Measurements from ENCODE around the gene KIF6.

The KIF6 gene

GRCh38 chr6:39411001-39411400 is 314.2 kb downstream of the KIF6 start:
- no peak overlapping the region for H3K4me3 ChIP-seq (ENCODE audit: low read length)
- TF ChIP-seq, protein P1, sequence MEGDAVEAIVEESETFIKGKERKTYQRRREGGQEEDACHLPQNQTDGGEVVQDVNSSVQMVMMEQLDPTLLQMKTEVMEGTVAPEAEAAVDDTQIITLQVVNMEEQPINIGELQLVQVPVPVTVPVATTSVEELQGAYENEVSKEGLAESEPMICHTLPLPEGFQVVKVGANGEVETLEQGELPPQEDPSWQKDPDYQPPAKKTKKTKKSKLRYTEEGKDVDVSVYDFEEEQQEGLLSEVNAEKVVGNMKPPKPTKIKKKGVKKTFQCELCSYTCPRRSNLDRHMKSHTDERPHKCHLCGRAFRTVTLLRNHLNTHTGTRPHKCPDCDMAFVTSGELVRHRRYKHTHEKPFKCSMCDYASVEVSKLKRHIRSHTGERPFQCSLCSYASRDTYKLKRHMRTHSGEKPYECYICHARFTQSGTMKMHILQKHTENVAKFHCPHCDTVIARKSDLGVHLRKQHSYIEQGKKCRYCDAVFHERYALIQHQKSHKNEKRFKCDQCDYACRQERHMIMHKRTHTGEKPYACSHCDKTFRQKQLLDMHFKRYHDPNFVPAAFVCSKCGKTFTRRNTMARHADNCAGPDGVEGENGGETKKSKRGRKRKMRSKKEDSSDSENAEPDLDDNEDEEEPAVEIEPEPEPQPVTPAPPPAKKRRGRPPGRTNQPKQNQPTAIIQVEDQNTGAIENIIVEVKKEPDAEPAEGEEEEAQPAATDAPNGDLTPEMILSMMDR (conservative IDR thresholded peaks at IDR 0.05; ENCODE audit: low read depth, low read length): no peak
- DNase-seq (ENCODE audit: low read depth): no peak

DNA sequence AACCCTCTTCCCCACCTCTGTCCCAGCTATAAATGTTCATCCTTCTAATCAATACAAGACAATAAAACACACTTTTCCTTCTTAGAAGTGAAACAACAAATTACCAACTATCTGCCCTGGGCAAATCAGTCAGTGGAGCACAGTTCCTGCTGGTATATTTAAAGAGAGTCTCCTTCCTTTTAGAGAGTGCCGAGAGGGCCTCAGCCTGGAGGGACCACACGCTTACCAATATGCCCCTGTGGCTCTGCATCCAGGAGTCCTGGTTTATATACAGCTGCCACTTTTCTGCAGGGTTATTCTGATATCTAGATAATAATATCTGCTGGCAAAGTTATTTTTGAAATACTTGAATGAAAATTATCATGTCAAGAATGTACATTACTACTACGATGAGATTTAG is 315.3 kb downstream of the KIF6 start:
- DNase-seq (ENCODE audit: low read depth): no peak
- no peak overlapping the region for H3K4me3 ChIP-seq (ENCODE audit: low read length)
- TF ChIP-seq, protein P1 (conservative IDR thresholded peaks at IDR 0.05; ENCODE audit: low read depth, low read length): no peak

DNA sequence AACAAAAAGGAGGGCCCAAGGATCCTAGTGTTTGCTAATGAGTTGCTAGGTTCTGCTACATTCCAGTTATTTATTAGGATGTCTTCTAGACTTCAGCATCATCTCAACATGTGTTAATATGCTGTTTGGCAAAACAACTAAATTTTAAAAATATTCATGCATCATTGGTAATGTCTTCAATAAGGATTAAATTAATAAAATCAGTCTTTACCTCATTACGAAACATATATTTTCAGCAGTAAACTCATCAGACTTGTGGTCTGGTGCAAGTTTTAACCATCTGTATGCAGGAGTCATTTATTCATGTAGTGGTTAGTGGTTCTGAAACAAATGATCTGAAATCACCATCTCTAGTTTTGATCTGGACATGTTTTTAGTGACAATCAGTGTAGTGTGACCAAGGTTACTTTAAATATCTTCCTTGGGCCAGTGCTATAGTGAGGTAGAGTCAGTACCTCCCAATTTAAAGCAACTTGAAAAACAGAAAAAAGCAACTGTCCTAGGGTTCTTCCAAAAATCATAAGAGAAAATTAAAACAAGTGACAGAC is 317.7 kb downstream of the KIF6 start:
- TF ChIP-seq, protein P1 (conservative IDR thresholded peaks at IDR 0.05; ENCODE audit: low read depth, low read length): no peak
- H3K4me3 ChIP-seq (ENCODE audit: low read length): no peak overlapping the region
- DNase-seq (ENCODE audit: low read depth): no peak

DNA sequence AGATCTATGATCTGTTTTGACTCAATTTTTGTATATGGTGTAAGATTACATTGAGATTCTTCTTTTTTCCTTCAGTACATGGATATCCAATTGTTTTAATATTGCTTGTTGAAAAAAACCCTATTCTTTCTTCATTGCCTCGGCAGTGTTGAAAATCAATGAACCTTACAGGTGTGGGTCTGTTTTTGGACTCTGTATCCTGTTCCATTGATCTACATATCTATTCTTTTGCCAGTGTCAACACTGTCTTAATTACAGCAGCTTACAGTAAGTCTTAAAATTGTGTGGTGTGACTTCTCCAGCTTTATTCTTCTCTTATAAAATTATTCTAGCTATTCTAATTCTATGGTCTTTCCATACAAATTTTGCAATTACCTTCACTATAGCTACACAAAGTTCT is 320.9 kb downstream of the KIF6 start:
- TF ChIP-seq, protein P1 (conservative IDR thresholded peaks at IDR 0.05; ENCODE audit: low read depth, low read length): no peak
- DNase-seq (ENCODE audit: low read depth): no peak
- no peak overlapping the region for H3K4me3 ChIP-seq (ENCODE audit: low read length)

GRCh38 chr6:39403304-39403703 is 321.9 kb downstream of the KIF6 start:
- TF ChIP-seq, protein P1 (conservative IDR thresholded peaks at IDR 0.05; ENCODE audit: low read depth, low read length): no peak
- DNase-seq (ENCODE audit: low read depth): no peak
- no peak overlapping the region for H3K4me3 ChIP-seq (ENCODE audit: low read length)

GRCh38 chr6:39402239-39402751 is 322.9 kb downstream of the KIF6 start:
- TF ChIP-seq, protein P1 (conservative IDR thresholded peaks at IDR 0.05; ENCODE audit: low read depth, low read length): no peak
- no peak overlapping the region for H3K4me3 ChIP-seq (ENCODE audit: low read length)
- no peak for DNase-seq (ENCODE audit: low read depth)

DNA sequence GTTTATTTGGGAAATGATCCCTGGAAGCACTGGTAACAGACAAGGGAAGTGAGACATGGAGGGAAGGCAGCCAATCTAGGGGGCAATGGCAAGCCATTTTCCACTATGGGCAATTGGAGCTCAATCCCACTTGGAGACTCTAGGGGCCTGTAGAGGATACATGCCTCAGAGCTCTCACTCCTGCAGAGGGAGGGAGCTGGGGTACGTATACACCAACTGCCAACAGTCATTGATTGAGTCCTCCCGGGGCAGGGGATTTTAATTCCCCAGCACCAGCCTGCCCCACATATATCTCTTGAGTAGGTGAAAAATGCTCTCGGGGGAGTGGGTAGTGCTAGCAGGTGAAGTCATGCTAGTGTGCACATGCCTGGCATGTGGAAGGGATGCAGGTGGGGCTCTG is 323.8 kb downstream of the KIF6 start:
- no peak for DNase-seq (ENCODE audit: low read depth)
- TF ChIP-seq, protein P1 (conservative IDR thresholded peaks at IDR 0.05; ENCODE audit: low read depth, low read length): no peak
- H3K4me3 ChIP-seq (ENCODE audit: low read length): no peak overlapping the region
